OCI-LY3 (cell line): Measurements from ENCODE around the gene ASF1B.

Experiments used
- EZH2phosphoT487 ChIP-seq: fragments of 200-600 bp; shearing (Covaris generic); IDR thresholded peaks from 2 replicates; pipeline ENCODE4 v1.6.1; 2018; ENCODE audit warnings: antibody characterized with exemption, mixed run types, low read depth
- TF ChIP-seq, protein P1 (sequence below): fragments of 200-600, 300-600 bp; sonication (generic); IDR thresholded peaks from 2 replicates; pipeline ENCODE4 v1.5.1; 2014; ENCODE audit warnings: antibody characterized with exemption, low read length, low read depth

DNA sequence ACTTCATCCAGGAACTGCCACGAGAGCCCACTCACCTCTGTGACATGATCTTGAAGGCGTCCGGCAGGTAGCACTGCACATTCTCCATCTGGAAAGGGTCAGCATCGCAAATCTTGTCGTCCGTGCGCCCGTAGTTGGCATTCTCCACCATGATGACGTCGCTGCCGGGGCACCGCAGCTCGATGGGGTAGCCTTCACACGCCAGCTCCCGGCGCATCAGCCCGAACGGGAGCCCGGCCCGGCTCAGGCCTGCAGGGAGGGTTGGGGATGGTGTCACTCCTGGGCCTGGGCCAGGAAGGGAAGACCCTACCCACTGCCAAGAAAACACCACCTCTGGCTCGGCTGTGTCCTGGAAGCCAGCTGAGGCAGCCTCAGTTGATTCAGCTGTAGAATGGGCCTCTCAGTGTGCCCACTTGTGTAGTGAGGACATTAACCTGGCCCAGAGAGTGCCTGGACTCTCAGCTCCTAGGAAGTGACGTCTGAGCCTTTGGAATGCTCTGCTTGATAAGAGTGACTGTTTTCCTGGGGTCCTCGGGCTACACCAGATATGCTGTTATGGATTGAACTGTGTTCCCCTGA, 41.2 kb upstream of the ASF1B start:
- TF ChIP-seq, protein P1, sequence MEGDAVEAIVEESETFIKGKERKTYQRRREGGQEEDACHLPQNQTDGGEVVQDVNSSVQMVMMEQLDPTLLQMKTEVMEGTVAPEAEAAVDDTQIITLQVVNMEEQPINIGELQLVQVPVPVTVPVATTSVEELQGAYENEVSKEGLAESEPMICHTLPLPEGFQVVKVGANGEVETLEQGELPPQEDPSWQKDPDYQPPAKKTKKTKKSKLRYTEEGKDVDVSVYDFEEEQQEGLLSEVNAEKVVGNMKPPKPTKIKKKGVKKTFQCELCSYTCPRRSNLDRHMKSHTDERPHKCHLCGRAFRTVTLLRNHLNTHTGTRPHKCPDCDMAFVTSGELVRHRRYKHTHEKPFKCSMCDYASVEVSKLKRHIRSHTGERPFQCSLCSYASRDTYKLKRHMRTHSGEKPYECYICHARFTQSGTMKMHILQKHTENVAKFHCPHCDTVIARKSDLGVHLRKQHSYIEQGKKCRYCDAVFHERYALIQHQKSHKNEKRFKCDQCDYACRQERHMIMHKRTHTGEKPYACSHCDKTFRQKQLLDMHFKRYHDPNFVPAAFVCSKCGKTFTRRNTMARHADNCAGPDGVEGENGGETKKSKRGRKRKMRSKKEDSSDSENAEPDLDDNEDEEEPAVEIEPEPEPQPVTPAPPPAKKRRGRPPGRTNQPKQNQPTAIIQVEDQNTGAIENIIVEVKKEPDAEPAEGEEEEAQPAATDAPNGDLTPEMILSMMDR: no peak
- no peak for TF ChIP-seq EZH2phosphoT487
